ENCODE measurements around the gene CDK11B.
"Not testable (repeated sequence)": the region's sequence is repeated elsewhere in the genome, so short reads cannot be mapped to it uniquely, and the experiment has no call there.

CDK11B gene

GRCh38 chr1:1658583-1659549 lies at the start of gene CDK11B:
Gene CDK11B, minus strand, starts transcription at chr1:1659004. Its CDS starts 1,519 bp downstream, at chr1:1657485.
- DNase-seq = peak; percentile 58

- not testable (repeated sequence) for DNase-seq
Measured at GRCh38 chr1:1707897-1708296, 49.1 kb upstream of the CDK11B start.

- DNase-seq = not testable (repeated sequence)
Measured at GRCh38 chr1:1707241-1707640, 48.4 kb upstream of the CDK11B start.

- DNase-seq = not testable (repeated sequence)
Measured at GRCh38 chr1:1705623-1706022, 46.8 kb upstream of the CDK11B start.

- not testable (repeated sequence) for DNase-seq
Measured at GRCh38 chr1:1704284-1704957, 45.6 kb upstream of the CDK11B start.

- DNase-seq = no peak
Measured at GRCh38 chr1:1703796-1704195, 45.0 kb upstream of the CDK11B start.

- not testable (repeated sequence) for DNase-seq
Measured at GRCh38 chr1:1702506-1702905, 43.7 kb upstream of the CDK11B start.

- not testable (repeated sequence) for DNase-seq
Measured at GRCh38 chr1:1700557-1700956, 41.8 kb upstream of the CDK11B start.

- DNase-seq = not testable (repeated sequence)
Measured at GRCh38 chr1:1700067-1700466, 41.3 kb upstream of the CDK11B start.

- not testable (repeated sequence) for DNase-seq
Measured at GRCh38 chr1:1699061-1699460, 40.3 kb upstream of the CDK11B start.

GRCh38 chr1:1697358-1698183 lies 38.8 kb upstream of the CDK11B start:
- DNase-seq = not testable (repeated sequence)

GRCh38 chr1:1696431-1697357 lies 37.9 kb upstream of the CDK11B start:
- DNase-seq = not testable (repeated sequence)

- DNase-seq = peak; percentile 1
Measured at GRCh38 chr1:1692714-1693647, 34.2 kb upstream of the CDK11B start, which contains the start of gene SLC35E2B. Gene SLC35E2B, minus strand, starts transcription at chr1:1692795. Its CDS starts 16,096 bp downstream, at chr1:1676699.

- peak; percentile 0 for DNase-seq
Measured at GRCh38 chr1:1692324-1692713, 33.5 kb upstream of the CDK11B start.

GRCh38 chr1:1691443-1691842 lies 32.6 kb upstream of the CDK11B start:
- DNase-seq = not testable (repeated sequence)

- DNase-seq = not testable (repeated sequence)
Measured at GRCh38 chr1:1689526-1689925, 30.7 kb upstream of the CDK11B start.

GRCh38 chr1:1687846-1688245 lies 29.0 kb upstream of the CDK11B start:
- no peak for DNase-seq

GRCh38 chr1:1684031-1684681 lies 25.4 kb upstream of the CDK11B start:
- no peak for DNase-seq

- DNase-seq = no peak
Measured at GRCh38 chr1:1683104-1683905, 24.5 kb upstream of the CDK11B start.
